VCaP (cell line): ENCODE data around the gene ACTG1.

ENCODE experiments used
- H3K27ac ChIP-seq: fragments of 450-650 bp; 2 replicates; pipeline ENCODE4 v1.5.1; 2017
- TF ChIP-seq, protein P1 (sequence below): fragments of 450-650 bp; conservative IDR thresholded peaks from 2 replicates; pipeline ENCODE4 v1.5.1; 2017; ENCODE audit warnings: mild to moderate bottlenecking, moderate library complexity

The ACTG1 gene

DNA sequence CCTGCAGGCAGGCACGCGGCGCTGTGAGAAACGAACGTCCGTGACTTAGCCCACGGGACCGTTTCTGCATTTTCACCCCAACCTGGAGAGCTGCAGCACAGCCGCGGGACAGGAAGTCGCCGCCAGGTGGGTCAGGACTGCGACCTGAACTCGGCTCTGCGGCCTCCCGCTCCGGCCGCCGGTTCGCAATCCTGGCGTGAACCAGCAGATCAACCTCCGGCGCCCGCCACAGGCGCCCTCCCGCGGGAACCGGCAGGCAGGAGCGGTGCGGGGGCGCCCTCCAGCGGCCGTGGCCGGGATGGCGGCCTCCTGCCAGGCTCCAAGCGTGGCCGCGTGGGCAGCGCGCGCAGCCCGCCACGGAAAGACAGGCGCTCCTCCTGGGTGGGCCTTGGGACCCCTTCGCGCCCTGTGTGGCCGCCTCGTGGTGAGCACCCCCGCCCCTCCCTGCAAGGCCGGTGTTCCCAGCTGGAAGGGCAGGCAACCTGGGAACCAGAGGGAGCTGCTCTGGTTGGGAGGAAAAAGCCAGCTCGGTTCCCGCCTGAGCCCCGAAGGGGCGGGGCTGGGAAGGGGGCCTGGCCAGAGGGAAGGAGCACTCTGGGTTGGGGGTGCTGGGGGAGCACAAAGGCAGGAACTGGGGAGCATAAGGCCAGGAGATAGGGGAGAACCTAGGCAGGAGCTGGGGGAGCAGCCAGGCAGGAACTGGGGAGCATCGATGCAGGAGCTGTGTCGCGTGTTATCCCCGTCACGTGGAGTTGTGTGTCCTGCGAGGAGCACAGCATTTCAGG lies 28.2 kb downstream of the ACTG1 start:
- peak overlapping the region; percentile 62; the same call in 1 of the 2 replicates for H3K27ac ChIP-seq
- TF ChIP-seq, protein P1, sequence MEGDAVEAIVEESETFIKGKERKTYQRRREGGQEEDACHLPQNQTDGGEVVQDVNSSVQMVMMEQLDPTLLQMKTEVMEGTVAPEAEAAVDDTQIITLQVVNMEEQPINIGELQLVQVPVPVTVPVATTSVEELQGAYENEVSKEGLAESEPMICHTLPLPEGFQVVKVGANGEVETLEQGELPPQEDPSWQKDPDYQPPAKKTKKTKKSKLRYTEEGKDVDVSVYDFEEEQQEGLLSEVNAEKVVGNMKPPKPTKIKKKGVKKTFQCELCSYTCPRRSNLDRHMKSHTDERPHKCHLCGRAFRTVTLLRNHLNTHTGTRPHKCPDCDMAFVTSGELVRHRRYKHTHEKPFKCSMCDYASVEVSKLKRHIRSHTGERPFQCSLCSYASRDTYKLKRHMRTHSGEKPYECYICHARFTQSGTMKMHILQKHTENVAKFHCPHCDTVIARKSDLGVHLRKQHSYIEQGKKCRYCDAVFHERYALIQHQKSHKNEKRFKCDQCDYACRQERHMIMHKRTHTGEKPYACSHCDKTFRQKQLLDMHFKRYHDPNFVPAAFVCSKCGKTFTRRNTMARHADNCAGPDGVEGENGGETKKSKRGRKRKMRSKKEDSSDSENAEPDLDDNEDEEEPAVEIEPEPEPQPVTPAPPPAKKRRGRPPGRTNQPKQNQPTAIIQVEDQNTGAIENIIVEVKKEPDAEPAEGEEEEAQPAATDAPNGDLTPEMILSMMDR: peak; percentile 99

DNA sequence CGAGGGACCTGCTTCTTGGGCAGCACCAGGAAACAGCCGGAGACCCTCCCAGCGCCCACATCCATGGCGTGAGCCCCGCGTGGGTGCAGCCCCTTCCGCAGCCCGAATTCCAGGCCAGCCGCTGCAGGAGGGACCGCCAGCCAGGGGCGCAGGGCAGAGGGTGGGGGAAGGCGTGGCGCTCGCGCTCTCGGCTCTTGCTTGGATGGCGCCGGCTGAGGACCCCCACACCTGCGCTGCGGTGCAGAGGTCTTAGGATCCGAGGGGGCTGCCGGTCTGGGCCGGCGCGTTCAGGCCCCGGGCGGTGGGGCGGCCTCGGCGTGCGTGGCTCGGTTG lies 28.8 kb downstream of the ACTG1 start:
- peak overlapping the region; percentile 62; the same call in 1 of the 2 replicates for H3K27ac ChIP-seq
- TF ChIP-seq, protein P1: no peak

DNA sequence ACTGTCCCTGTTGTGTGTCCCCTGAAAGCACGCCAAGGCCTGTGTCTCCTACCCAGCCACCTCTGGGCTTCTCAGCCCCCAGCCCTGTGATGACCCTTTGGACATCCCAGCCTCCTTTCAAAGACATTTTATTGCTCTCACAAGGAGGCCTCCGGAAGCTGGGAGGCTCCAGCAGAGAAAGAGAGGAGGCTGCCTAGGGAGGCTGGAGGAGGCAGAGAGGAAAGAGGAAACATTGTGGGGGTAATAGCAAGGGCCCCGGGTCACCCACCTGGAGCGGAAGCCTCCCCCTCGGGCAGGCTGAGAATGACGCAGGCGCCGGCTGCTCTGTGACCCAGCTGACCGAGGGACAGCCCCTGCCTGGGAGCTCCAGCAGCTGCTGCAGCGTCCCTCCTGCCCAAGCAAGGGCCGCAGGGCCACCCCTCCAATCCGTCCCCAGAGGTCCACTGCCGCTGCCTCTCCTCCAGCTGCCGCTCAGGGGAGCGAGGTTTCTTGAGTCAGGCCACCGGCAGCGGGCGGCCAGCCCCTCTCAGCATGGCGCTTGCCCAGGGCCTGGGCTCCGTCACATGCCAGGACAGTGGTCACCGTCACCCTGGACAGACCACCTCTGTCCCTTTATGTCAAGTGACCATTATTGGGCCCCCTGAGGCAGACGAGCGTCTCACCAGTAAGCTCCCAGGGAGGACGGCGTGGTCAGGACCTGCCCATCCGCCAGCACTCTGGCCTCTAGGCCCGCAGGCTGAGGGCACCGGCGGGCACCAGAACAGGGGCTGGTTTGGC lies 29.3 kb downstream of the ACTG1 start:
- TF ChIP-seq, protein P1: no peak
- H3K27ac ChIP-seq: peak overlapping the region; percentile 62; the same call in 1 of the 2 replicates

DNA sequence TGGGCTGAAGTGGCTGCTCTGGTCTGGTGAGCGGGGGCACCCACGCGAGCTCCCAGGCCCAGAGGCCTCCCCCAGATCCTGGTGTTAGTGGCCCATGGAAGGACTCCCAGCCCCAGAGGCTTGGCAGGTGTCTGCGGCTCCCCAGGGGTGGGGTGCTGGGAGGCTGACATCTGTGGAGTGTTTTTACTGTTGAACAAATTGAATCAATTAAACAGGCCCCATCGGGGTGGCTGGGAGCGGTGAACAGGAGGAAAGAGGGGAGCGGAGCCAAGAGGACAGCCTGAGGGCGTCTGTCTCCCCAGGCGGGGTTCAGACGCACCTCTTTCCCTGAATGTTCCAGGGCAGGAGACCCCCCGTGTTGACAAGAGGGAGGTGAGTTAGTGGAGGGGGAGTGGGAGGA lies 29.9 kb downstream of the ACTG1 start:
- no peak overlapping the region for H3K27ac ChIP-seq
- TF ChIP-seq, protein P1: no peak

DNA sequence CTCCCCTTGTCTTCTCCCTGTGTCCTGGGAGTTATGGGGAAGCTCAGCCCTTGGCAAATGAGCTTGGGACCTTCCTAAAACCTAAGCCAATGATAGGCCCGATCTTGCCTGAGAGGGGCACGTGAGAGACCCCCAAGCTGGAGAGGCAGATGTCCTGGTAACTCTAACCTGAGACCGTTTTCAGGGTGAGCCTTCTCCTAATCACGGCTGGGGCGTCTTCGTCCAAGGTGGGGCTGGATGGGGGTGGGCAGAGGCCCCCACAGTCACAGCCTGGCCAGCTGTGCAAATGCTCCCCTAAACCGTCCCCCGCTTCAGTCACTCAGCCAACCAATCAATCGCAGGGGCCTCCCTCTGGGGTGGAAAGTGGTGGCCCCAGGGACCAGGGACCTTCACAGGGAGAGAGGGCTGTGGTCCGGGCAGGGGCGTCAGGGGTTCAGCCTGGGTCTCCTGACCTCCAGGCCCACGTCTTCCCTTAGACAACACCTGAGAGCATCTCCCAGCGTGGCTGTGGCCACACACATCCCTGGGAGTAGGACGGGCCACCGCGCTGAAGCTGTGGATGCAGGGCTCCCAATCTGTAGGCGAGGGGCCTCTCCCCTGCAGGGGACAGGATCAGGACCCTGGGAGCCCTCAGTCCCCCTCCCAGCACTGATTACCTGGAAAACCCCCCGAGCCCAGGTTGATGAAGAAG lies 30.6 kb downstream of the ACTG1 start:
- TF ChIP-seq, protein P1: no peak
- no peak overlapping the region for H3K27ac ChIP-seq

DNA sequence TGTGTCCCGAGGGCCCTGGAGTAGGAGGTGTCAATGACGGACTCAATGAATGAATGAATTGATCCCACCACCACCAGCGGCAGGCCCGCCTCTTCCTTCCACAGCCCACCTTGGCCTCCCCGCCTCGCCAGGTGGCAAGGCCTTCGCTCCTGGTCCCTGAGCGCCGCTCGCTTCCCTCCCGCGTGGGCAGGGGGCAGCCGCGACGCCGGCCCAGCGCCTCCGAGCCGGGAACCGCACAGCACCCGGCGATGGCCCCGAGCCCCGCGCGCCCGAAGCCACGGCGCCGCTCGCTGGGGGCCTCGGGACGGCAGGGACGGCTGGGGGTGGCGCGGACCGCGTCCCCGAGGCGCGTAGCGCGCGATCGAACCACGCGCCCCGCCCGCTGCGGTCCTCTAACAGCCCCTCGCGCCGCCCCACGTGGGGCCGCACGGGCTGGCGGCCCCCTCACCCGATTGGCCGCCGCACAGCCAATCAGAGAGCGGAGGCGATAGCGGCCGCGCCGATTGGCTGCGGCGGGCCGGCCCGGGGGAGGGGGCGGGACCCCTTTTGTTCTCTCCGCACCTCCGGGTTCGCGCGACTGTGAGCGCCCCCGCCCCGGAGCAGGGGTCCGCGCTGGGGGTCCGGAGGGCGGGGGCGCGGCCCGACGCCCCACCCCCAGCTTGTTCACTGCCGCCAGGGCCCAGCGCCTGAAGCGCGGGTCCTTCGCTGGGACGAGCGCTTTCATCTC lies 31.4 kb downstream of the ACTG1 start:
- TF ChIP-seq, protein P1: no peak
- H3K27ac ChIP-seq: no peak overlapping the region
